ENCODE measurements around the gene CPVL.

CPVL gene

GRCh38 chr7:29014725-29015124 lies 131.6 kb downstream of the CPVL start:
- H3K27ac ChIP-seq: no peak overlapping the region
- POLR2A ChIA-PET (ENCODE audit: low non-redundant PET): no interaction called here
- CTCF ChIA-PET: interaction anchor here (0.7 kb wide), 1 partner anchor 9 kb away, joined by 3 read pairs; no protein-coding TSS in a partner anchor
- no peak for TF ChIP-seq CTCF (conservative IDR thresholded peaks at IDR 0.05; ENCODE audit: low read depth)
- DNase-seq (ENCODE audit: low spot score): no peak

- no peak for TF ChIP-seq CTCF (conservative IDR thresholded peaks at IDR 0.05; ENCODE audit: low read depth)
- no peak overlapping the region for H3K27ac ChIP-seq
- CTCF ChIA-PET: interaction anchor here (0.5 to 0.8 kb wide), 3 partner anchors 304 to 1292 kb away, joined by 3 to 4 read pairs (median 4); no protein-coding TSS in a partner anchor
- no peak for DNase-seq (ENCODE audit: low spot score)
- POLR2A ChIA-PET (ENCODE audit: low non-redundant PET): no interaction called here
Observed at GRCh38 chr7:29013931-29014330, 132.4 kb downstream of the CPVL start.

DNA sequence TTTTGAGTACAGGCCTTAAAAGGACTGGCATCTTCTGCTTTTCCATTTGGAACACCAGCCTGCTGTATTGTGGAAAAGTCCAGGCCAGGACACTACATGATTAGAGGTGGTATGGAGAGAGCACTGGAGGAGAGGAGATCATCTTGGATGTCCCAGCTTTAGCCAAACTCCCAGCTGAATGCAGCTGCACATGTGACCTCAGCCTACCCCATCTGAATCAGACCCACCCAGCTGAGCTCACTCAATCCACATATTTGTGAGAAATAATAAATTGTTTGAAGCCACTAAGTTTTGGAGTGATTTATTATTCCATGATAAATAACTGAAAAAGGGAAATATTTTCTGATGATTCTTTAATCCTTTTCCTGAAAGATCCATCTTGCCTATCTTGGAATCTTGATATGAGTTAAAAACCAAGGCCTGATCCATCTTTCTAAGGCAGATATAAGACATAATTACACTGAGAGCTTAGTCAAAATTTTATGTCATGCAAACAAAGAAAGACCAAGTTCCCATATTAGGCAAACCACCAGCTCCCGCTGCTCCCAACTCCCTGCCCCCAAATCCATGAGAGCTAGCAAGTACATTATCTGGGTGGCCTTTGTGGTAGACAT lies 133.1 kb downstream of the CPVL start:
- H3K27ac ChIP-seq: no peak overlapping the region
- CTCF ChIA-PET: interaction anchor here (0.5 to 0.8 kb wide), 2 partner anchors 305 to 1291 kb away, joined by 3 to 4 read pairs; no protein-coding TSS in a partner anchor
- POLR2A ChIA-PET (ENCODE audit: low non-redundant PET): no interaction called here
- DNase-seq (ENCODE audit: low spot score): no peak
- no peak for TF ChIP-seq CTCF (conservative IDR thresholded peaks at IDR 0.05; ENCODE audit: low read depth)

- POLR2A ChIA-PET (ENCODE audit: low non-redundant PET): no interaction called here
- H3K27ac ChIP-seq: no peak overlapping the region
- DNase-seq (ENCODE audit: low spot score): no peak
- TF ChIP-seq CTCF (conservative IDR thresholded peaks at IDR 0.05; ENCODE audit: low read depth): no peak
- CTCF ChIA-PET: interaction anchor here (1.3 kb wide), 1 partner anchor 83 kb away, joined by 4 read pairs; no protein-coding TSS in a partner anchor
Observed at GRCh38 chr7:29009947-29010346, 136.4 kb downstream of the CPVL start.

DNA sequence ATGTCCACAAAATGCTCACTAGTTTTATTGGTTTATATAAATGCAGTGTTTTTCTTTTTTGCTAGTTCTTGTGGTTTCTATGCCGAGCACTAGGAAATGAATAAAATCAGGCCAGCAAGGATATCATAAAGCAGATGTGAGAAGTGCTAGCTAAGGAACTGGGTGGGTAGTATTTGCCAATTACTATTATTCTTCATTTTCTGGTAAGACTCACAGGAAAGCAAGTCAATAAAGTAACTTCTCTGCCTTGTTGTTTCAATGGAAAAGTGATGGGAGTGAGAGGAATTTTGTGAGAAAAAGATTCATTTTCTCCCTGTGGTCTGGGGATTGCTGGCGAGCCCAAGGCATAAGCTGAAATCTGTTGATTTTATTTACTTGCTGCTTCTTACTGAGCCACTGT lies 137.7 kb downstream of the CPVL start:
- no peak for DNase-seq (ENCODE audit: low spot score)
- no peak overlapping the region for H3K27ac ChIP-seq
- ChIA-PET POLR2A (ENCODE audit: low non-redundant PET) (no interaction called here), CTCF (no interaction called here)
- TF ChIP-seq CTCF (conservative IDR thresholded peaks at IDR 0.05; ENCODE audit: low read depth): no peak

DNA sequence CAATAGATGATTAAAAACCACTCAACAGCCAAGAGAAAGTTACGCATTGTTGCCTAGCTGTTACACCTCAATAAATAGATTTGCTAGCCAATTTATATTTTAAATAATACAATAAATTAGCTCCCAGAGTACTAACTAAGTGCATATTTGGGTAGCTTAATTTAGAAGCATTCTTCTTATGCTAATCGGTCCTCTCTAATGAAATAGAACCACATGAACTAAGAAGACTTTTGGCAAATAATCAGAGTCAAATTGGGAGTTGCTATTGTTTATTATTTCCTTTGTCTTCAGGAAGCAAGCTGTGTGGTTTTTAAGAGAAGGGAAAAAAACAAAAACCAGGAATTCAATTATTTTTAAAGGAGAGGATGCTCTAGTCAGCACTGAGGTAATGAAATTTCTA lies 139.2 kb downstream of the CPVL start:
- ChIA-PET POLR2A (ENCODE audit: low non-redundant PET) (no interaction called here), CTCF (no interaction called here)
- H3K27ac ChIP-seq: no peak overlapping the region
- TF ChIP-seq CTCF (conservative IDR thresholded peaks at IDR 0.05; ENCODE audit: low read depth): no peak
- no peak for DNase-seq (ENCODE audit: low spot score)
